GM23248 (cell line): Measurements from ENCODE around the gene NSMF. TPM values are rescaled to one million over a fixed set of nuclear protein-coding genes. Genes with fewer than 3 reads are reported as not detected.

Source experiments
- DNase-seq: peaks from one replicate; pipeline ENCODE4 v3.0.0-alpha.2; 2015
- H2AFZ ChIP-seq: fragments of 200-600 bp; sonication (generic); 2 replicates; pipeline ENCODE4 v1.6.1; 2016; ENCODE audit warnings: antibody characterized with exemption
- H3F3A ChIP-seq: fragments of 200-600 bp; sonication (generic); 2 replicates; pipeline ENCODE4 v1.6.1; 2016; ENCODE audit warnings: mild to moderate bottlenecking, antibody characterized with exemption, mixed run types; ENCODE audit not compliant: insufficient read depth
- H3K27ac ChIP-seq: fragments of 200-600 bp; sonication (generic); 2 replicates; pipeline ENCODE4 v1.5.1; 2016; ENCODE audit warnings: mild to moderate bottlenecking
- H3K27me3 ChIP-seq: fragments of 200-600 bp; sonication (generic); replicated peaks from 2 replicates; pipeline ENCODE4 v1.6.1; 2016; ENCODE audit warnings: mild to moderate bottlenecking; ENCODE audit not compliant: insufficient read depth
- H3K36me3 ChIP-seq: fragments of 200-600 bp; sonication (generic); 2 replicates; pipeline ENCODE4 v1.6.1; 2016; ENCODE audit warnings: low read depth, mild to moderate bottlenecking
- H3K4me1 ChIP-seq: fragments of 200-600 bp; sonication (generic); 2 replicates; pipeline ENCODE4 v1.6.1; 2016; ENCODE audit warnings: mild to moderate bottlenecking; ENCODE audit not compliant: insufficient read depth
- H3K4me2 ChIP-seq: fragments of 200-600 bp; sonication (generic); one replicate; pipeline ENCODE4 v1.6.1; 2016; ENCODE audit warnings: mild to moderate bottlenecking; ENCODE audit not compliant: unreplicated experiment
- H3K4me3 ChIP-seq: fragments of 200-600 bp; sonication (generic); 2 replicates; pipeline ENCODE4 v1.5.1; 2016; ENCODE audit warnings: mild to moderate bottlenecking
- H3K79me2 ChIP-seq: fragments of 200-600 bp; sonication (generic); 2 replicates; pipeline ENCODE4 v1.6.1; 2016; ENCODE audit warnings: mild to moderate bottlenecking; ENCODE audit not compliant: insufficient read depth
- H3K9ac ChIP-seq: fragments of 200-600 bp; sonication (generic); 2 replicates; pipeline ENCODE4 v1.6.1; 2016; ENCODE audit warnings: mild to moderate bottlenecking
- H3K9me2 ChIP-seq: fragments of 200-600 bp; sonication (generic); 2 replicates; pipeline ENCODE4 v1.6.1; 2016; ENCODE audit warnings: mixed run types, mild to moderate bottlenecking, moderate library complexity; ENCODE audit not compliant: insufficient read depth
- H3K9me3 ChIP-seq: fragments of 200-600 bp; sonication (generic); one replicate; pipeline ENCODE4 v1.6.1; 2017; ENCODE audit warnings: low read depth
- H4K20me1 ChIP-seq: fragments of 200-600 bp; sonication (generic); 2 replicates; pipeline ENCODE4 v1.6.0; 2016; ENCODE audit not compliant: insufficient read depth
- EZH2 ChIP-seq: fragments of 200-600 bp; sonication (generic); IDR thresholded peaks from 2 replicates; pipeline ENCODE4 v1.6.1; 2018; ENCODE audit warnings: antibody characterized with exemption, mild to moderate bottlenecking; ENCODE audit not compliant: insufficient read depth, poor library complexity, severe bottlenecking
- EZH2phosphoT487 ChIP-seq: fragments of 200-600 bp; sonication (generic); IDR thresholded peaks from 2 replicates; pipeline ENCODE4 v1.6.1; 2018; ENCODE audit warnings: antibody characterized with exemption, moderate library complexity, mild to moderate bottlenecking, low read depth; ENCODE audit not compliant: insufficient read depth
- WGBS, 2 experiments: methylation state at CpG; one replicate each; pipeline ENCODE4 v1.1.6; 2015 to 2017; ENCODE audit warnings: low lambda C conversion rate in 2 of 2, low coverage in 1 of 2; ENCODE audit errors: missing lambda C conversion rate in 2 of 2; 5-methylcytosine and 5-hydroxymethylcytosine counted together
- in situ Hi-C: fragments of 300-500 bp; cut with MboI; formaldehyde crosslinking; loops from 2 replicates; pipeline ENCODE4 v1.15.0; 2020
- polyA plus RNA-seq: library from polyadenylated mRNA; unstranded; fragments of >200 nt; fragmentation: Nextera tagmentation; extraction: Ambion mirVana; gene quantifications from 2 replicates; pipeline ENCODE4 v1.2.1, GENCODE V29; 2016
- total RNA-seq: library from RNA; depleted of rRNA; stranded (reverse); fragments of >200 nt; shearing (Covaris generic); gene quantifications from 2 replicates; pipeline ENCODE4 v1.2.3, GENCODE V29; 2014

The NSMF gene
- total and polyA plus RNA-seq, 2 experiments from 2014 or later = 13.5 to 29.1 TPM

GRCh38 chr9:137499858-137500661, 40.9 kb upstream of the NSMF start:
- Histone ChIP-seq H2AFZ (no peak overlapping the region), H3K27me3 (no peaks in the 10 kb centered on the region), H3K36me3 (no peaks in the 10 kb centered on the region), H4K20me1 (no peaks in the 10 kb centered on the region), H3F3A (0 out of 2 replicates have a peak, but pooled peaks cover 9% of the 10 kb centered on the region), H3K9ac (no peak overlapping the region), H3K9me3 (no peaks in the 10 kb centered on the region), H3K79me2 (no peaks in the 10 kb centered on the region), H3K4me1 (no peaks in the 10 kb centered on the region), H3K27ac (no peak overlapping the region), H3K4me3 (no peak overlapping the region), H3K9me2 (no peaks in the 10 kb centered on the region), H3K4me2 (no peak overlapping the region)
- in situ Hi-C loops = no loop called here
- DNase-seq = no peak
- TF ChIP-seq EZH2phosphoT487 (no peak), EZH2 (no peak)
- 91 to 92% methylated on average over 31 to 36 of the region's 36 CpGs for WGBS, 2 experiments

- Histone ChIP-seq H3K4me3 (no peak overlapping the region), H3F3A (0 out of 2 replicates have a peak, but pooled peaks cover 9% of the 10 kb centered on the region), H3K79me2 (no peaks in the 10 kb centered on the region), H3K27me3 (no peaks in the 10 kb centered on the region), H3K9me2 (no peaks in the 10 kb centered on the region), H3K9me3 (no peaks in the 10 kb centered on the region), H2AFZ (no peak overlapping the region), H3K9ac (no peak overlapping the region), H3K4me2 (no peak overlapping the region), H3K4me1 (no peaks in the 10 kb centered on the region), H4K20me1 (no peaks in the 10 kb centered on the region), H3K27ac (no peak overlapping the region), H3K36me3 (no peaks in the 10 kb centered on the region)
- in situ Hi-C loops = no loop called here
- TF ChIP-seq EZH2phosphoT487 (no peak), EZH2 (no peak)
- 85 to 86% methylated on average over 9 to 16 of the region's 16 CpGs for WGBS, 2 experiments
- no peak for DNase-seq
These were observed 40.3 kb upstream of the NSMF start for GRCh38 chr9:137499416-137499815.

- Histone ChIP-seq H3K9me2 (no peaks in the 10 kb centered on the region), H3K4me2 (no peak overlapping the region), H3K9ac (no peak overlapping the region), H4K20me1 (no peaks in the 10 kb centered on the region), H3K4me1 (no peaks in the 10 kb centered on the region), H3K9me3 (no peaks in the 10 kb centered on the region), H2AFZ (no peak overlapping the region), H3K4me3 (no peak overlapping the region), H3F3A (0 out of 2 replicates have a peak, but pooled peaks cover 9% of the 10 kb centered on the region), H3K27ac (no peak overlapping the region), H3K79me2 (no peaks in the 10 kb centered on the region), H3K36me3 (no peaks in the 10 kb centered on the region), H3K27me3 (no peaks in the 10 kb centered on the region)
- TF ChIP-seq EZH2 (no peak), EZH2phosphoT487 (no peak)
- 76 to 79% methylated on average over 16 of the region's 16 CpGs for WGBS, 2 experiments
- in situ Hi-C loops = no loop called here
- no peak for DNase-seq
These were observed 39.6 kb upstream of the NSMF start for GRCh38 chr9:137498720-137499150.

- Histone ChIP-seq H2AFZ (no peak overlapping the region), H3K79me2 (no peaks in the 10 kb centered on the region), H3K27me3 (no peaks in the 10 kb centered on the region), H3F3A (0 out of 2 replicates have a peak, but pooled peaks cover 9% of the 10 kb centered on the region), H3K9me3 (no peaks in the 10 kb centered on the region), H3K27ac (no peak overlapping the region), H3K4me3 (no peak overlapping the region), H4K20me1 (no peaks in the 10 kb centered on the region), H3K4me2 (no peak overlapping the region), H3K36me3 (no peaks in the 10 kb centered on the region), H3K9ac (no peak overlapping the region), H3K9me2 (no peaks in the 10 kb centered on the region), H3K4me1 (no peaks in the 10 kb centered on the region)
- DNase-seq = no peak
- TF ChIP-seq EZH2phosphoT487 (no peak), EZH2 (no peak)
- in situ Hi-C loops = no loop called here
- WGBS, 2 experiments = 76 to 85% methylated on average over 23 to 36 of the region's 36 CpGs
These were observed 39.0 kb upstream of the NSMF start for GRCh38 chr9:137497921-137498719.
